Activated naive CD4-positive, alpha-beta T cell treated with anti-CD3 and anti-CD28 coated beads for 36 hours (primary cell): ENCODE measurements around the gene SCN9A. TPM values are rescaled to one million over a fixed set of nuclear protein-coding genes. Genes with fewer than 3 reads are reported as not detected.

ENCODE experiments used
- CTCF ChIA-PET: fragments of 350-600 bp; sonication (Branson Sonifier 250); formaldehyde crosslinking; loops from one replicate; lab custom pipeline; 2021; ENCODE audit warnings: antibody characterized with exemption; lab: Charles Lee
- DNase-seq: peaks from one replicate; pipeline ENCODE4 v3.0.0-alpha.2; 2020
- H3K27ac Mint-ChIP-seq: one replicate; pipeline ENCODE4 v1.8.0; 2021; ENCODE audit warnings: mild to moderate bottlenecking, mixed read lengths
- H3K27me3 Mint-ChIP-seq: one replicate; pipeline ENCODE4 v1.8.0; 2021; ENCODE audit warnings: low read depth, mixed read lengths
- H3K36me3 Mint-ChIP-seq: one replicate; pipeline ENCODE4 v1.8.0; 2021; ENCODE audit warnings: low read depth, mixed read lengths
- H3K4me1 Mint-ChIP-seq: one replicate; pipeline ENCODE4 v1.8.0; 2021; ENCODE audit warnings: low read depth, mixed read lengths
- H3K4me3 Mint-ChIP-seq: one replicate; pipeline ENCODE4 v1.8.0; 2021; ENCODE audit warnings: mild to moderate bottlenecking, moderate library complexity, mixed read lengths
- H3K9me3 Mint-ChIP-seq: one replicate; pipeline ENCODE4 v1.8.0; 2021; ENCODE audit warnings: mixed read lengths
- intact Hi-C: fragments of 100-400 bp; cut with micrococcal nuclease; formaldehyde crosslinking; loops from one replicate; pipeline ENCODE4 v1.15.1; 2023
- total RNA-seq, 2 experiments: library from RNA; stranded (reverse); gene quantifications; one replicate each; pipeline ENCODE4 v1.2.3, GENCODE V29; 2021

The SCN9A gene
- total RNA-seq, 2 experiments from 2014 or later: not detected

- no peak overlapping the region for H3K4me3 Mint-ChIP-seq
- no peak overlapping the region for H3K27ac Mint-ChIP-seq
- H3K27me3 Mint-ChIP-seq: no peaks in the 10 kb centered on the region
- no peak for DNase-seq
- peaks cover 1% of the 10 kb centered on the region for H3K9me3 Mint-ChIP-seq
- intact Hi-C loops: no loop called here
- no peaks in the 10 kb centered on the region for H3K36me3 Mint-ChIP-seq
- CTCF ChIA-PET: interaction anchor here (0.6 kb wide), 1 partner anchor 113 kb away, joined by 3 read pairs; no protein-coding TSS in a partner anchor
- H3K4me1 Mint-ChIP-seq: no peaks in the 10 kb centered on the region
These were observed 31.2 kb downstream of the SCN9A start for GRCh38 chr2:166344286-166345113.

GRCh38 chr2:166343467-166343866 lies 32.3 kb downstream of the SCN9A start:
- Mint-ChIP-seq H3K27me3 (no peaks in the 10 kb centered on the region), H3K27ac (no peak overlapping the region), H3K9me3 (peaks cover 1% of the 10 kb centered on the region), H3K4me1 (no peaks in the 10 kb centered on the region), H3K36me3 (no peaks in the 10 kb centered on the region), H3K4me3 (no peak overlapping the region)
- CTCF ChIA-PET: no interaction called here
- no peak for DNase-seq
- intact Hi-C loops: no loop called here

- DNase-seq: no peak
- intact Hi-C loops: no loop called here
- H3K27me3 Mint-ChIP-seq: no peaks in the 10 kb centered on the region
- H3K36me3 Mint-ChIP-seq: no peaks in the 10 kb centered on the region
- no peaks in the 10 kb centered on the region for H3K4me1 Mint-ChIP-seq
- H3K9me3 Mint-ChIP-seq: peaks cover 1% of the 10 kb centered on the region
- H3K27ac Mint-ChIP-seq: no peak overlapping the region
- H3K4me3 Mint-ChIP-seq: no peak overlapping the region
- CTCF ChIA-PET: no interaction called here
These were observed 34.3 kb downstream of the SCN9A start for GRCh38 chr2:166341426-166341825.

GRCh38 chr2:166338831-166339339 lies 36.9 kb downstream of the SCN9A start:
- Mint-ChIP-seq H3K4me1 (no peaks in the 10 kb centered on the region), H3K9me3 (peaks cover 1% of the 10 kb centered on the region), H3K27ac (no peak overlapping the region), H3K27me3 (no peaks in the 10 kb centered on the region), H3K4me3 (no peak overlapping the region), H3K36me3 (no peaks in the 10 kb centered on the region)
- intact Hi-C loops: no loop called here
- no peak for DNase-seq
- CTCF ChIA-PET: no interaction called here

GRCh38 chr2:166337932-166338331 lies 37.8 kb downstream of the SCN9A start:
- Mint-ChIP-seq H3K9me3 (peaks cover 1% of the 10 kb centered on the region), H3K27ac (no peak overlapping the region), H3K4me1 (no peaks in the 10 kb centered on the region), H3K27me3 (no peaks in the 10 kb centered on the region), H3K36me3 (no peaks in the 10 kb centered on the region), H3K4me3 (no peak overlapping the region)
- CTCF ChIA-PET: no interaction called here
- DNase-seq: no peak
- intact Hi-C loops: no loop called here

- Mint-ChIP-seq H3K27ac (no peak overlapping the region), H3K4me1 (no peaks in the 10 kb centered on the region), H3K9me3 (no peaks in the 10 kb centered on the region), H3K4me3 (no peak overlapping the region), H3K36me3 (no peaks in the 10 kb centered on the region), H3K27me3 (no peaks in the 10 kb centered on the region)
- intact Hi-C loops: no loop called here
- DNase-seq: no peak
- CTCF ChIA-PET: no interaction called here
These were observed 40.5 kb downstream of the SCN9A start for GRCh38 chr2:166335284-166335683.

GRCh38 chr2:166334805-166335204 lies 40.9 kb downstream of the SCN9A start:
- Mint-ChIP-seq H3K4me3 (no peak overlapping the region), H3K36me3 (no peaks in the 10 kb centered on the region), H3K9me3 (no peaks in the 10 kb centered on the region), H3K4me1 (no peaks in the 10 kb centered on the region), H3K27me3 (no peaks in the 10 kb centered on the region), H3K27ac (no peak overlapping the region)
- intact Hi-C loops: no loop called here
- CTCF ChIA-PET: no interaction called here
- no peak for DNase-seq

- H3K27me3 Mint-ChIP-seq: no peaks in the 10 kb centered on the region
- no peak overlapping the region for H3K4me3 Mint-ChIP-seq
- no peak for DNase-seq
- no peaks in the 10 kb centered on the region for H3K9me3 Mint-ChIP-seq
- H3K36me3 Mint-ChIP-seq: no peaks in the 10 kb centered on the region
- CTCF ChIA-PET: no interaction called here
- H3K4me1 Mint-ChIP-seq: no peaks in the 10 kb centered on the region
- intact Hi-C loops: no loop called here
- H3K27ac Mint-ChIP-seq: no peak overlapping the region
These were observed 41.9 kb downstream of the SCN9A start for GRCh38 chr2:166333801-166334200.

GRCh38 chr2:166332106-166332505 lies 43.6 kb downstream of the SCN9A start:
- Mint-ChIP-seq H3K27me3 (no peaks in the 10 kb centered on the region), H3K27ac (no peak overlapping the region), H3K9me3 (no peaks in the 10 kb centered on the region), H3K4me3 (no peak overlapping the region), H3K4me1 (no peaks in the 10 kb centered on the region), H3K36me3 (no peaks in the 10 kb centered on the region)
- CTCF ChIA-PET: no interaction called here
- intact Hi-C loops: no loop called here
- DNase-seq: no peak

- intact Hi-C loops: no loop called here
- H3K4me1 Mint-ChIP-seq: no peaks in the 10 kb centered on the region
- H3K27me3 Mint-ChIP-seq: no peaks in the 10 kb centered on the region
- no peak overlapping the region for H3K27ac Mint-ChIP-seq
- no peak overlapping the region for H3K4me3 Mint-ChIP-seq
- CTCF ChIA-PET: no interaction called here
- DNase-seq: no peak
- no peaks in the 10 kb centered on the region for H3K9me3 Mint-ChIP-seq
- H3K36me3 Mint-ChIP-seq: no peaks in the 10 kb centered on the region
These were observed 44.3 kb downstream of the SCN9A start for GRCh38 chr2:166331468-166331867.

GRCh38 chr2:166329465-166329864 lies 46.3 kb downstream of the SCN9A start:
- Mint-ChIP-seq H3K36me3 (no peaks in the 10 kb centered on the region), H3K27me3 (no peaks in the 10 kb centered on the region), H3K27ac (no peak overlapping the region), H3K4me1 (no peaks in the 10 kb centered on the region), H3K4me3 (no peak overlapping the region), H3K9me3 (no peaks in the 10 kb centered on the region)
- intact Hi-C loops: no loop called here
- CTCF ChIA-PET: no interaction called here
- no peak for DNase-seq

GRCh38 chr2:166328147-166328546 lies 47.6 kb downstream of the SCN9A start:
- no peaks in the 10 kb centered on the region for H3K4me1 Mint-ChIP-seq
- H3K27me3 Mint-ChIP-seq: no peaks in the 10 kb centered on the region
- no peaks in the 10 kb centered on the region for H3K9me3 Mint-ChIP-seq
- H3K36me3 Mint-ChIP-seq: no peaks in the 10 kb centered on the region
- CTCF ChIA-PET: no interaction called here
- no peak for DNase-seq
- H3K4me3 Mint-ChIP-seq: no peak overlapping the region
- intact Hi-C loops: no loop called here
- no peak overlapping the region for H3K27ac Mint-ChIP-seq

- no peak for DNase-seq
- H3K4me1 Mint-ChIP-seq: no peaks in the 10 kb centered on the region
- H3K27ac Mint-ChIP-seq: no peak overlapping the region
- H3K4me3 Mint-ChIP-seq: no peak overlapping the region
- intact Hi-C loops: no loop called here
- no peaks in the 10 kb centered on the region for H3K27me3 Mint-ChIP-seq
- CTCF ChIA-PET: no interaction called here
- no peaks in the 10 kb centered on the region for H3K36me3 Mint-ChIP-seq
- no peaks in the 10 kb centered on the region for H3K9me3 Mint-ChIP-seq
These were observed 54.7 kb downstream of the SCN9A start for GRCh38 chr2:166321076-166321475.
